Pancreas (tissue), 10 donors: ENCODE data around the gene GLYATL1. TPM values are rescaled to one million over a fixed set of nuclear protein-coding genes. Genes with fewer than 3 reads are reported as not detected.

ENCODE experiments used
- ATAC-seq, 4 donors: fragments of 200-7000 bp; cut with Tn5 transposase; one replicate each; pipeline versions ENCODE4 v1.8.0 to v1.9.1; 2020; ENCODE audit warnings: mild to moderate bottlenecking in 4 of 4, moderate library complexity in 4 of 4
- DNase-seq, 6 donors: peaks; one replicate each; pipeline ENCODE4 v3.0.0-alpha.2; 2020
- FAIRE-seq: peaks from 2 replicates; lab custom pipeline; 2012; peaks lifted over from hg19 to GRCh38; lab: Jason Lieb, UNC
- H3K27ac ChIP-seq, 4 donors: fragments of 200-600 bp; sonication (generic); 1 replicate in 3 of 4; 2 replicates in 1 of 4; pipeline versions ENCODE4 v1.5.0 to v1.8.0; 2020
- H3K27me3 ChIP-seq, 4 donors: fragments of 200-600 bp; one replicate each; pipeline ENCODE4 v1.8.0; 2021
- H3K36me3 ChIP-seq, 3 donors: fragments of 200-600 bp; sonication (generic) in 1 of 3; one replicate each; pipeline versions ENCODE4 v1.5.0 to v1.8.0; 2020 to 2021
- H3K4me1 ChIP-seq, 3 donors: fragments of 200-600 bp; one replicate each; pipeline ENCODE4 v1.8.0; 2021
- H3K4me3 ChIP-seq, 4 donors: fragments of 200-600 bp; sonication (generic) in 2 of 4; one replicate each; pipeline versions ENCODE4 v1.5.0 to v1.8.0; 2020 to 2021
- H3K9me3 ChIP-seq, 4 donors: fragments of 200-600 bp; one replicate each; pipeline ENCODE4 v1.8.0; 2021
- CTCF ChIP-seq, 4 donors: fragments of 200-600 bp; sonication (generic) in 3 of 4; IDR thresholded peaks; one replicate each; pipeline versions ENCODE4 v1.5.0 to v1.8.0; 2021; ENCODE audit warnings: antibody characterized with exemption in 4 of 4
- WGBS, 2 donors: extraction: QIAGEN DNeasy Blood & Tissue Kit; methylation state at CpG; one replicate each; pipeline ENCODE4 v1.1.7; 2013; 5-methylcytosine and 5-hydroxymethylcytosine counted together
- intact Hi-C, 3 donors: fragments of 100-400 bp; cut with DNase I; formaldehyde crosslinking; loops; one replicate each; pipeline versions ENCODE4 v1.11.1 to v1.14.2; 2022
- polyA plus RNA-seq, 2 donors: library from polyadenylated mRNA; stranded (reverse); fragments of 200-250 nt; gene quantifications; one replicate each; pipeline ENCODE4 v1.2.3, GENCODE V29; 2013
- total RNA-seq, 6 donors: library from RNA; stranded (reverse); fragmentation: NEBNext Ultra II Directional in 4 of 6; extraction: Animal tissue kit (Norgen Biotek cat#: 25700) in 4 of 6; gene quantifications; one replicate each; pipeline versions ENCODE4 v1.2.1 to v1.2.4, GENCODE V29; 2021 to 2023
- donor health status: healthy with polysubstance abuse.
- donor health status: DM: no; HTN: no; CAD: no; lungs with moderate emphysema.
- donor health status: DM: no; HTN: no; CAD: no.
- donor health status: control.
- donor health status: control.
- donor health status: Bipolar disorder and iron deficiency.
- donor health status: DM: yes; HTN: yes; CAD: no.
- donor health status: DM: no; HTN: no; CAD: no.
- donor health status: DM: no; HTN: no; CAD: no.
- donor health status: DM: yes; HTN: yes; CAD: no.

The GLYATL1 gene
- total and polyA plus RNA-seq, 8 donors = 0.19 to 2.7 (median 0.47) TPM

- no peaks in the 10 kb centered on the region for H3K9me3 ChIP-seq
- FAIRE-seq = no peak
- peak in 5 of 6 donors; percentile 22 to 72 (median 48) for DNase-seq
- ATAC-seq = peak in 3 of 4 donors; percentile 67 to 87 (median 71)
- no peak overlapping the region for H3K27ac ChIP-seq
- TF ChIP-seq CTCF (IDR thresholded peaks at IDR 0.05) = peak; percentile 32 to 59 (median 46)
- WGBS, 2 donors = 26 to 39% methylated on average over 2 of the region's 2 CpGs
- no peaks in the 10 kb centered on the region for H3K4me1 ChIP-seq
- H3K36me3 ChIP-seq = no peaks in the 10 kb centered on the region
- no peak overlapping the region for H3K4me3 ChIP-seq
- intact Hi-C loops = loop anchor here in 1 of 3 donors (10.0 kb wide), 1 partner anchor 106 kb away; no protein-coding TSS in a partner anchor
- peaks cover 0 to 7% (median 0%) of the 10 kb centered on the region in 4 donors for H3K27me3 ChIP-seq
Observed at GRCh38 chr11:58958500-58958899, 19.2 kb downstream of the GLYATL1 start.

- H3K36me3 ChIP-seq = no peaks in the 10 kb centered on the region
- intact Hi-C loops = no loop called here
- no peaks in the 10 kb centered on the region for H3K9me3 ChIP-seq
- no peak for TF ChIP-seq CTCF (IDR thresholded peaks at IDR 0.05)
- H3K27me3 ChIP-seq = peaks cover 0 to 14% (median 0%) of the 10 kb centered on the region in 4 donors
- H3K27ac ChIP-seq = no peak overlapping the region
- ATAC-seq (peak; percentile 64 to 90 (median 82)), DNase-seq (peak in 4 of 6 donors; percentile 27 to 48 (median 38)), FAIRE-seq (no peak)
- H3K4me1 ChIP-seq = no peaks in the 10 kb centered on the region
- peak overlapping the region in 2 of 4 donors; percentile 7 to 8 for H3K4me3 ChIP-seq
- 15 to 20% methylated on average over 27 of the region's 27 CpGs for WGBS, 2 donors
Observed at GRCh38 chr11:58963551-58964104, 24.3 kb downstream of the GLYATL1 start.

DNA sequence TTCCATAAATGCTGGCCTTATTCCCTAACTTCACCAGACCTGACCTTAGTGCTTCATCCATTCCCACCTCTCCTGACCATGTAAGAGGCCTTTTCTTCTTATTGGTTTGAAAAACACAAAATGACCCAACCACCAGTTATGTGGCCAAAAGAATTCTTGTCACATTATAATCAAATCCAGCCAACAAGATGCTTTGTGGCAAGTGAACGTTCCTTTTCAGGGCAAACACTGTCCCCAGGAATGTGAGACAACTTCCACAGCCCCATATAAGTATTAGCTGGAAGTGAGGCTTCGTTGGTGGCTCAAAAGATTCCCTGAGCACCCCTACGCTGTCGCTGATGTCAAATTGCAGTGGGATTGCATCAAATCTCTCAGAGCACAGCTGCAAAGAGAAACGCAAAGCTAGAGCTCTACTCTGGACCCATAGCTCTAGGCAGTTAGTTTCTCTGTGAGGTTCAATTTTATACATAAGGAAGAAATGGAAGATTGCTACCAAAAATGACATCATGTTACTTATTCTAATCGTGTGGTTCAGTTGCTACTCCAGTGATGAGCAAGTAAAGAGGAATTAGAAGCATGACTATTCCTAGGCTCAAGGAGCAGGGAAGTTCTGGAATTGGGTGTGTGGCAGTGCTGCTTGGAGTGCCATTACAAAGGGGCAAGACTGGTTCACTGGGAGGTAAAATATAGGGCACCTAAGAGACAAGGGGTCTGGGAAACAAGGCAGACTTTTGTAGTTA is 26.1 kb downstream of the GLYATL1 start:
- H3K9me3 ChIP-seq = no peaks in the 10 kb centered on the region
- H3K27ac ChIP-seq = no peak overlapping the region
- intact Hi-C loops = no loop called here
- no peak for TF ChIP-seq CTCF (IDR thresholded peaks at IDR 0.05)
- H3K4me3 ChIP-seq = no peak overlapping the region
- WGBS, 2 donors = 60 to 62% methylated on average over 6 of the region's 6 CpGs
- H3K36me3 ChIP-seq = no peaks in the 10 kb centered on the region
- ATAC-seq = no peak
- no peak for DNase-seq
- H3K4me1 ChIP-seq = no peaks in the 10 kb centered on the region
- H3K27me3 ChIP-seq = peaks cover 0 to 14% (median 0%) of the 10 kb centered on the region in 4 donors
- FAIRE-seq = no peak

DNA sequence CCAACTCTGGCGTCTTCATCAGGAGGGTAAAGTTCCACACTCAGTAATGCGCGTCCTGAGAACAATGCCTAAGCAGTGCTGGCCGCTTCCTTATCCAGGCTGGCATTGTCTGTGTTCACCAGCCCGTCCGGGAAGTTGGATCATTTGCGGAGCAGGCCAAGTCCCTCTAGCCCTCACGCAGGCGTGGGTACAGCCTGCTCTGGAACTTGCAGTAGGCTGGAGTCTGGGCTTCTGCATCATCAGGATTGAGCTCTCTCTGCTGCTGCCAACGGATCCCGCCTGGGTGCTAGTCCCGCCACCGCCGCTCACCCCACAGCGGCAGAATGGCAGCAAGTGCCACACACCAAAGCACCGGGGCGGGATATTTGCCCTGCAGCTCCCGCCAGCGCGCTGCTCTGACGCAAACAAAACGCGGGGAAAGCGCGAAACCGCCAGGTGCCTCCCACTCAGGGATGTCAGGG is 29.0 kb downstream of the GLYATL1 start:
- peak overlapping the region in 1 of 4 donors; percentile 18 for H3K4me3 ChIP-seq
- FAIRE-seq = no peak
- ATAC-seq = peak; percentile 40 to 80 (median 76)
- DNase-seq = peak in 4 of 6 donors; percentile 23 to 71 (median 48)
- H3K36me3 ChIP-seq = no peaks in the 10 kb centered on the region
- no peak overlapping the region for H3K27ac ChIP-seq
- no peak for TF ChIP-seq CTCF (IDR thresholded peaks at IDR 0.05)
- intact Hi-C loops = no loop called here
- 17 to 19% methylated on average over 26 of the region's 26 CpGs for WGBS, 2 donors
- no peaks in the 10 kb centered on the region for H3K9me3 ChIP-seq
- no peaks in the 10 kb centered on the region for H3K4me1 ChIP-seq
- H3K27me3 ChIP-seq = peaks cover 0 to 9% (median 0%) of the 10 kb centered on the region in 4 donors
